A673 (cell line): ENCODE data around the gene ST6GALNAC6. TPM values are rescaled to one million over a fixed set of nuclear protein-coding genes. Genes with fewer than 3 reads are reported as not detected.

Experiments used
- BruUV-seq: library from RNA; stranded (reverse); fragments of 400-500 nt; replicated peaks from 2 replicates; lab custom pipeline; 2021; lab: Mats Ljungman, UMichigan
- CTCF ChIA-PET: fragments of 300-600 bp; sonication (Branson Sonifier 250); formaldehyde crosslinking; loops from one replicate; lab custom pipeline; 2022; ENCODE audit warnings: antibody characterized with exemption; lab: Charles Lee
- POLR2A ChIA-PET: fragments of 300-600 bp; sonication (Branson Sonifier 250); formaldehyde crosslinking; loops from one replicate; lab custom pipeline; 2022; ENCODE audit warnings: antibody characterized with exemption; ENCODE audit not compliant: low non-redundant PET; lab: Charles Lee
- DNase-seq: peaks from one replicate; pipeline ENCODE4 v3.0.0-alpha.2; 2015; ENCODE audit warnings: low spot score
- H3K27ac ChIP-seq: fragments of 200-600 bp; sonication (generic); 2 replicates; pipeline ENCODE4 v1.5.1; 2016; ENCODE audit warnings: mixed run types, low read depth, mild to moderate bottlenecking, mixed read lengths, antibody characterized with exemption, low read length; ENCODE audit not compliant: poor library complexity, severe bottlenecking
- H3K27me3 ChIP-seq: fragments of 200-600 bp; sonication (generic); replicated peaks from 2 replicates; pipeline ENCODE4 v1.6.1; 2017; ENCODE audit warnings: mixed run types, low read depth, mild to moderate bottlenecking, mixed read lengths, antibody characterized with exemption, low read length; ENCODE audit not compliant: insufficient read depth, poor library complexity
- H3K36me3 ChIP-seq: fragments of 200-600 bp; sonication (generic); 2 replicates; pipeline ENCODE4 v1.6.1; 2016; ENCODE audit warnings: mixed run types, mild to moderate bottlenecking, mixed read lengths, antibody characterized with exemption, low read length; ENCODE audit not compliant: insufficient read depth, poor library complexity, severe bottlenecking
- H3K4me1 ChIP-seq: fragments of 200-600 bp; sonication (generic); 2 replicates; pipeline ENCODE4 v1.6.1; 2017; ENCODE audit warnings: mixed run types, mild to moderate bottlenecking, mixed read lengths, antibody characterized with exemption, low read length; ENCODE audit not compliant: insufficient read depth, poor library complexity, severe bottlenecking
- H3K4me3 ChIP-seq: fragments of 200-600 bp; sonication (generic); 2 replicates; pipeline ENCODE4 v1.5.1; 2016; ENCODE audit warnings: low read depth, mixed run types, mild to moderate bottlenecking, mixed read lengths, low read length; ENCODE audit not compliant: poor library complexity, severe bottlenecking
- H3K9me3 ChIP-seq: fragments of 200-600 bp; sonication (generic); 2 replicates; pipeline ENCODE4 v1.6.1; 2016; ENCODE audit warnings: mixed run types, low read depth, mild to moderate bottlenecking, mixed read lengths, antibody characterized with exemption, low read length; ENCODE audit not compliant: poor library complexity, severe bottlenecking
- CTCF ChIP-seq: fragments of 300-800, 200-600 bp; sonication (generic); conservative IDR thresholded peaks from 2 replicates; pipeline ENCODE4 v1.5.1; 2017; ENCODE audit warnings: low read depth, mild to moderate bottlenecking, antibody characterized with exemption, low read length, moderate library complexity, mixed read lengths
- EZH2 ChIP-seq: fragments of 200-600 bp; sonication (generic); IDR thresholded peaks from 2 replicates; pipeline ENCODE4 v1.6.1; 2017; ENCODE audit warnings: borderline replicate concordance, low read depth, mild to moderate bottlenecking, mixed read lengths, antibody characterized with exemption, low read length; ENCODE audit not compliant: poor library complexity, severe bottlenecking
- intact Hi-C: fragments of 100-400 bp; cut with micrococcal nuclease; formaldehyde crosslinking; loops from one replicate; pipeline ENCODE4 v1.10.0; 2022; ENCODE audit not compliant: unreplicated experiment
- total RNA-seq: library from RNA; stranded (reverse); gene quantifications from 2 replicates; pipeline ENCODE4 v1.2.3, GENCODE V29; 2021

Gene ST6GALNAC6
- total RNA-seq, 1 experiment from 2014 or later = 34.7 TPM

GRCh38 chr9:127915325-127915752 is 15.9 kb upstream of the ST6GALNAC6 start:
- no peaks in the 10 kb centered on the region for H3K36me3 ChIP-seq
- BruUV-seq = no TSS peak
- H3K4me1 ChIP-seq = peaks cover 14% of the 10 kb centered on the region
- no peaks in the 10 kb centered on the region for H3K9me3 ChIP-seq
- DNase-seq = no peak
- no peak overlapping the region for H3K27ac ChIP-seq
- POLR2A ChIA-PET = no interaction called here
- H3K27me3 ChIP-seq = no peaks in the 10 kb centered on the region
- CTCF ChIA-PET = no interaction called here
- no peak for TF ChIP-seq CTCF
- no peak for TF ChIP-seq EZH2
- intact Hi-C loops = loop anchor here (5.0 kb wide), 1 partner anchor 113 kb away; the partner anchor contains the start of gene FPGS
- H3K4me3 ChIP-seq = no peak overlapping the region

- Histone ChIP-seq H3K27me3 (no peaks in the 10 kb centered on the region), H3K9me3 (no peaks in the 10 kb centered on the region), H3K36me3 (no peaks in the 10 kb centered on the region), H3K4me3 (no peak overlapping the region), H3K4me1 (peaks cover 14% of the 10 kb centered on the region), H3K27ac (no peak overlapping the region)
- no peak for TF ChIP-seq EZH2
- TF ChIP-seq CTCF = no peak
- intact Hi-C loops = no loop called here
- ChIA-PET POLR2A (interaction anchor here (0.6 kb wide), 1 partner anchor 19 kb away, joined by 3 read pairs; no protein-coding TSS in a partner anchor), CTCF (no interaction called here)
- no peak for DNase-seq
- no TSS peak for BruUV-seq
Observed at GRCh38 chr9:127913682-127914081, 14.3 kb upstream of the ST6GALNAC6 start.

- intact Hi-C loops = no loop called here
- DNase-seq = no peak
- CTCF ChIA-PET = no interaction called here
Observed at GRCh38 chr9:127912882-127913281, 13.5 kb upstream of the ST6GALNAC6 start.

More at GRCh38 chr9:127912882-127913281, 13.5 kb upstream of the ST6GALNAC6 start:
- Histone ChIP-seq H3K36me3 (no peaks in the 10 kb centered on the region), H3K9me3 (no peaks in the 10 kb centered on the region), H3K27me3 (no peaks in the 10 kb centered on the region), H3K27ac (no peak overlapping the region), H3K4me3 (no peak overlapping the region), H3K4me1 (peaks cover 14% of the 10 kb centered on the region)
- TF ChIP-seq EZH2 (no peak), CTCF (no peak)
- BruUV-seq = no TSS peak
- POLR2A ChIA-PET = no interaction called here
